HUES6 (cell line): ENCODE data around the gene MAOB.

ENCODE experiments used
- H3K27ac ChIP-seq: 2 replicates; pipeline ENCODE4 v1.7.0; 2013; ENCODE audit warnings: low read depth, mild to moderate bottlenecking, low read length, inconsistent platforms
- H3K27me3 ChIP-seq: 2 replicates; pipeline ENCODE4 v1.6.1; 2013; ENCODE audit warnings: low read length; ENCODE audit not compliant: control insufficient read depth, insufficient read depth
- H3K36me3 ChIP-seq: 2 replicates; pipeline ENCODE4 v1.6.1; 2013; ENCODE audit warnings: low read length; ENCODE audit not compliant: control insufficient read depth, insufficient read depth
- H3K4me1 ChIP-seq: 2 replicates; pipeline ENCODE4 v1.6.1; 2013; ENCODE audit warnings: low read length; ENCODE audit not compliant: control insufficient read depth, insufficient read depth
- H3K4me3 ChIP-seq: 2 replicates; pipeline ENCODE4 v1.5.1; 2013; ENCODE audit warnings: low read depth, low read length
- H3K9ac ChIP-seq: one replicate; pipeline ENCODE4 v1.6.1; 2013; ENCODE audit warnings: mild to moderate bottlenecking, low read length
- H3K9me3 ChIP-seq: 2 replicates; pipeline ENCODE4 v1.6.1; 2013; ENCODE audit warnings: low read depth, low read length; ENCODE audit not compliant: control insufficient read depth, insufficient read depth

Gene MAOB

GRCh38 chrX:43758044-43758443 lies 124.2 kb downstream of the MAOB start:
- H3K27ac ChIP-seq, result no peak overlapping the region
- H3K9ac ChIP-seq, result no peak overlapping the region
- H3K27me3 ChIP-seq, result peaks cover 2% of the 10 kb centered on the region; the same call in 1 of the 2 replicates
- H3K4me3 ChIP-seq, result no peak overlapping the region
- H3K9me3 ChIP-seq, result no peaks in the 10 kb centered on the region
- no peaks in the 10 kb centered on the region for H3K4me1 ChIP-seq
- no peaks in the 10 kb centered on the region for H3K36me3 ChIP-seq

- Histone ChIP-seq H3K27ac (no peak overlapping the region), H3K9me3 (peaks cover 6% of the 10 kb centered on the region), H3K9ac (no peak overlapping the region), H3K27me3 (peaks cover 2% of the 10 kb centered on the region; the same call in 1 of the 2 replicates), H3K4me1 (no peaks in the 10 kb centered on the region), H3K4me3 (no peak overlapping the region), H3K36me3 (no peaks in the 10 kb centered on the region)
Measured at GRCh38 chrX:43756076-43756475, 126.2 kb downstream of the MAOB start.

GRCh38 chrX:43753637-43754036 lies 128.6 kb downstream of the MAOB start:
- Histone ChIP-seq H3K9me3 (peaks cover 6% of the 10 kb centered on the region), H3K27me3 (peaks cover 2% of the 10 kb centered on the region; the same call in 1 of the 2 replicates), H3K4me1 (no peaks in the 10 kb centered on the region), H3K36me3 (no peaks in the 10 kb centered on the region), H3K4me3 (no peak overlapping the region), H3K9ac (no peak overlapping the region), H3K27ac (no peak overlapping the region)

GRCh38 chrX:43750248-43750676 lies 132.0 kb downstream of the MAOB start:
- no peak overlapping the region for H3K9ac ChIP-seq
- H3K36me3 ChIP-seq, result no peaks in the 10 kb centered on the region
- no peak overlapping the region for H3K27ac ChIP-seq
- H3K4me3 ChIP-seq, result no peak overlapping the region
- peaks cover 6% of the 10 kb centered on the region for H3K9me3 ChIP-seq
- H3K27me3 ChIP-seq, result no peaks in the 10 kb centered on the region
- no peaks in the 10 kb centered on the region for H3K4me1 ChIP-seq

- no peak overlapping the region for H3K9ac ChIP-seq
- no peaks in the 10 kb centered on the region for H3K4me1 ChIP-seq
- no peaks in the 10 kb centered on the region; the same call in 1 of the 2 replicates for H3K27me3 ChIP-seq
- H3K9me3 ChIP-seq, result peaks cover 6% of the 10 kb centered on the region
- no peaks in the 10 kb centered on the region for H3K36me3 ChIP-seq
- H3K27ac ChIP-seq, result no peak overlapping the region
- H3K4me3 ChIP-seq, result no peak overlapping the region
Measured at GRCh38 chrX:43747476-43747875, 134.8 kb downstream of the MAOB start.

- H3K9me3 ChIP-seq, result no peaks in the 10 kb centered on the region
- no peaks in the 10 kb centered on the region for H3K36me3 ChIP-seq
- no peaks in the 10 kb centered on the region; the same call in 1 of the 2 replicates for H3K27me3 ChIP-seq
- no peak overlapping the region for H3K27ac ChIP-seq
- H3K9ac ChIP-seq, result no peak overlapping the region
- H3K4me1 ChIP-seq, result no peaks in the 10 kb centered on the region
- H3K4me3 ChIP-seq, result no peak overlapping the region
Measured at GRCh38 chrX:43745938-43746721, 136.1 kb downstream of the MAOB start.

- Histone ChIP-seq H3K9ac (no peak overlapping the region), H3K9me3 (no peaks in the 10 kb centered on the region), H3K4me3 (no peak overlapping the region), H3K36me3 (no peaks in the 10 kb centered on the region), H3K27me3 (no peaks in the 10 kb centered on the region; the same call in 1 of the 2 replicates), H3K4me1 (no peaks in the 10 kb centered on the region), H3K27ac (no peak overlapping the region)
Measured at GRCh38 chrX:43744284-43744683, 138.0 kb downstream of the MAOB start.

DNA sequence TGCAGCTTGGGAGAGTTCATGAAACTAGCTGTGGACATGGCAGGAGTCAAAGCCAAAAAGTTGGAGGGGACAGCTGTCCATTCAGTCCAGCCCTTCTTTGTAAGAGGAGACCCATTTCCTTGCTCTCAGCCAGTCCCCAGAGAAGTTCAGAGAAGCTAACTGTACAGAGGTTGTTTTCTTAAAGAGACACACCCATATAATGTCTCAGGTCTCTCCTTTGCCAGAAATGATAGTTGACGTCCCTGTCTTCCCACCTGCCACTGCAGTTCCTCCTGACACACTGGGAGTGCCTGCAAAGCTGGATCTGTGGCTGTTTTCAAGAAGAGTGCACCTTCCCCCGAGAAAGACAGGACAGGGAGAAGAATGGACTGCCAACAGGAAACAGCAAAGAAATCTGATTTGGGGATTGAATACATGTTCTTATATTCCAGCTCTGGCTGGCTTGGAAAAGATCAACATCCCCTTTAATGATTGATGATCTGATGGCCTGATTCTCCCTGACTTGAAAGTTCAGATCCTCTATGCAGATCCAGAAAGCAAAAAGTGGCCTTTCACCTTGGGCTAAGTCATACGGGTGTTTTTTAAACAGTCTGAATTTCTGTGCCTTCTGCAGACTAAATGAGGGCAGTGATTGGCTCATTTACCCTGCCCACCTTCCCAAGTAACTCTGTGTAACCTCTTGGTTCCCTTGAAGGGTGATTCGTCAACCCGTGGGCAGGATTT lies 139.0 kb downstream of the MAOB start:
- Histone ChIP-seq H3K27ac (no peak overlapping the region), H3K27me3 (no peaks in the 10 kb centered on the region; the same call in 1 of the 2 replicates), H3K36me3 (no peaks in the 10 kb centered on the region), H3K9me3 (no peaks in the 10 kb centered on the region), H3K9ac (no peak overlapping the region), H3K4me3 (no peak overlapping the region), H3K4me1 (no peaks in the 10 kb centered on the region)

DNA sequence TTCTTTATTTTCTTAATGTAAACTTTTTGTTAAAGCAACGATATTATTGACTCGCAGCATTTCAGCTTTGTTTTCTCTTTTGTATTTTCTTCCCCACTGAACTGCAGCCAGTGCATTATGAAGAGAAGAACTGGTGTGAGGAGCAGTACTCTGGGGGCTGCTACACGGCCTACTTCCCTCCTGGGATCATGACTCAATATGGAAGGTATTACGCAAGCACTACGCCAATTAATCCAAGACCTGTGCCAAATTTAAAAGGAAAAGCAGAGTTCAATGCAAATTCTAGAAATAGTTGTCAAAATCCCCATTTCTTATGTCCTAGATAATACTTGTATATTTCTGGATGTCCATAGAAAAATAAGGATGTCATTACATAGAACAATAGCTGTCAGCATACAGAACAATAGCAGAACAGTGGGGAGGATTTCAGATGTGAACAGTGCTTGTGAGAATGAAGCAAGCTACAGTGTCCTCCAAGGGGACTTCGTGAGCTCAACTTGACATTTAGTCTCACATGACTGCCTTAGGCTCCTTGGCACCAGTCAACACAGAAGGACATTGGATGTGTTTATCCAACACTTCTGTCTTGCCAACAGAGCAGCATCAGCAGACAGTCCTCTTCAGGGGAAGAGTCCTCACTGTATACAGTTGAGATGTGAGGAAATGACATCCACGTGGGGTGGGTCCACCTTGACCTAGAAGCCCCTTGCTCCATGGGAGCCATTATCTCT lies 140.2 kb downstream of the MAOB start:
- Histone ChIP-seq H3K27ac (no peak overlapping the region), H3K36me3 (no peaks in the 10 kb centered on the region), H3K9me3 (no peaks in the 10 kb centered on the region), H3K4me3 (no peak overlapping the region), H3K27me3 (no peaks in the 10 kb centered on the region; the same call in 1 of the 2 replicates), H3K9ac (no peak overlapping the region), H3K4me1 (no peaks in the 10 kb centered on the region)

GRCh38 chrX:43735957-43736356 lies 146.3 kb downstream of the MAOB start:
- Histone ChIP-seq H3K27me3 (no peaks in the 10 kb centered on the region; the same call in 1 of the 2 replicates), H3K9me3 (no peaks in the 10 kb centered on the region; the same call in 1 of the 2 replicates), H3K9ac (no peak overlapping the region), H3K4me3 (no peak overlapping the region), H3K36me3 (no peaks in the 10 kb centered on the region), H3K4me1 (peaks cover 6% of the 10 kb centered on the region; the same call in 1 of the 2 replicates), H3K27ac (no peak overlapping the region)
